Heart right ventricle (tissue), 16 donors: ENCODE data around the gene MRTFA. TPM values are rescaled to one million over a fixed set of nuclear protein-coding genes. Genes with fewer than 3 reads are reported as not detected.
A peak's percentile ranks its signal among the peaks of the same experiment; 100 is the strongest.
"Not testable (repeated sequence)": the region's sequence is repeated elsewhere in the genome, so short reads cannot be mapped to it uniquely, and the experiment has no call there.

ENCODE experiments used
- ATAC-seq, 8 donors: fragments of 200-7000 bp; cut with Tn5 transposase; one replicate each; pipeline ENCODE4 v1.9.1; 2020; ENCODE audit warnings: mild to moderate bottlenecking in 8 of 8, moderate library complexity in 8 of 8, moderate number of reproducible peaks in 1 of 8
- DNase-seq, 2 donors: peaks; one replicate each; pipeline ENCODE4 v3.0.0-alpha.2; 2020
- H3K27ac ChIP-seq, 10 donors: fragments of 200-600 bp; sonication (generic) in 2 of 10; one replicate each; pipeline versions ENCODE4 v1.5.0 to v1.8.0; 2020 to 2022; ENCODE audit warnings: mild to moderate bottlenecking in 3 of 10
- H3K27me3 ChIP-seq, 7 donors: fragments of 200-600 bp; one replicate each; pipeline ENCODE4 v1.8.0; 2021 to 2022; ENCODE audit warnings: mild to moderate bottlenecking in 2 of 7
- H3K36me3 ChIP-seq, 9 donors: fragments of 200-600 bp; sonication (generic) in 1 of 9; one replicate each; pipeline versions ENCODE4 v1.5.0 to v1.8.0; 2020 to 2022; ENCODE audit warnings: mild to moderate bottlenecking in 2 of 9
- H3K4me1 ChIP-seq, 9 donors: fragments of 200-600 bp; sonication (generic) in 1 of 9; one replicate each; pipeline versions ENCODE4 v1.5.0 to v1.8.0; 2020 to 2022; ENCODE audit warnings: mild to moderate bottlenecking in 4 of 9
- H3K4me3 ChIP-seq, 10 donors: fragments of 200-600 bp; sonication (generic) in 2 of 10; one replicate each; pipeline versions ENCODE4 v1.5.0 to v1.8.0; 2020 to 2022; ENCODE audit warnings: mild to moderate bottlenecking in 7 of 10, moderate library complexity in 2 of 10
- H3K9me3 ChIP-seq, 11 donors: fragments of 200-600 bp in 10 of 11; sonication (generic) in 2 of 11; one replicate each; pipeline versions ENCODE4 v1.5.0 to v1.8.0; 2013 to 2022; ENCODE audit warnings: mild to moderate bottlenecking in 2 of 11, control low read depth in 1 of 11, moderate library complexity in 1 of 11
- WGBS, 2 donors: extraction: QIAGEN DNeasy Blood & Tissue Kit; methylation state at CpG; one replicate each; pipeline ENCODE4 v1.1.7; 2013; ENCODE audit warnings: inconsistent platforms in 1 of 2; 5-methylcytosine and 5-hydroxymethylcytosine counted together
- intact Hi-C, 10 donors: fragments of 100-400 bp; cut with DNase I; formaldehyde crosslinking; loops; one replicate each; pipeline versions ENCODE4 v1.11.1 to v1.14.2; 2022
- polyA plus RNA-seq, 2 donors: library from polyadenylated mRNA; stranded (reverse); fragments of 200-250 nt; gene quantifications; one replicate each; pipeline ENCODE4 v1.2.3, GENCODE V29; 2013
- total RNA-seq, 10 donors: library from RNA; stranded (reverse); fragmentation: NEBNext Ultra II Directional in 3 of 10; extraction: Animal tissue kit (Norgen Biotek cat#: 25700) in 3 of 10; gene quantifications; one replicate each; pipeline versions ENCODE4 v1.2.1 to v1.2.4, GENCODE V29; 2021 to 2023
- TF ChIP-seq, protein P1 (sequence below), 9 donors: fragments of 200-600 bp; sonication (generic) in 2 of 9; IDR thresholded peaks; one replicate each; pipeline versions ENCODE4 v1.5.0 to v1.8.0; 2021 to 2022; ENCODE audit warnings: antibody characterized with exemption in 9 of 9, mild to moderate bottlenecking in 5 of 9, moderate library complexity in 1 of 9
- donor health status: Arrhythmogenic right ventricular cardiomyopathy.
- donor health status: ischemic (EF 13 %, LVEDD 7.1; RV severe dilation, severe dysfunction).
- donor health status: healthy with polysubstance abuse.
- donor health status: DM: no; HTN: yes; CAD: no.
- donor health status: DM: no; HTN: no; CAD: no.
- donor health status: ischemic (EF 25% LVEDD 6.9; RV normal size, moderate dysfunction).
- donor health status: ischemic (EF 25% LVEDD 5.7; RV mildly dilated, moderate dysfunction).
- donor health status: healthy.
- donor health status: DM: yes; HTN: yes; CAD: no.
- donor health status: Ischemic cardiomyopathy.
- donor health status: ischemic (EF 35%, LVEDD 5.7; RV mildly dilated, moderate dysfunction).
- donor health status: nonischemic (EF 11% LVEDD 7.7; RV severe dilation, severe dysfunction).
- donor health status: DM: yes; HTN: yes; CAD: no.
- donor health status: PGD.
- donor health status: ischemic (EF 29% LVEDD 5.4; RV normal size, mild dysfunction).
- donor health status: nonischemic (EF 23%, LVEDD 6.1; RV moderate dilation, normal function).

Gene MRTFA
- total and polyA plus RNA-seq, 12 donors = 13.2 to 30.9 (median 18.9) TPM

DNA sequence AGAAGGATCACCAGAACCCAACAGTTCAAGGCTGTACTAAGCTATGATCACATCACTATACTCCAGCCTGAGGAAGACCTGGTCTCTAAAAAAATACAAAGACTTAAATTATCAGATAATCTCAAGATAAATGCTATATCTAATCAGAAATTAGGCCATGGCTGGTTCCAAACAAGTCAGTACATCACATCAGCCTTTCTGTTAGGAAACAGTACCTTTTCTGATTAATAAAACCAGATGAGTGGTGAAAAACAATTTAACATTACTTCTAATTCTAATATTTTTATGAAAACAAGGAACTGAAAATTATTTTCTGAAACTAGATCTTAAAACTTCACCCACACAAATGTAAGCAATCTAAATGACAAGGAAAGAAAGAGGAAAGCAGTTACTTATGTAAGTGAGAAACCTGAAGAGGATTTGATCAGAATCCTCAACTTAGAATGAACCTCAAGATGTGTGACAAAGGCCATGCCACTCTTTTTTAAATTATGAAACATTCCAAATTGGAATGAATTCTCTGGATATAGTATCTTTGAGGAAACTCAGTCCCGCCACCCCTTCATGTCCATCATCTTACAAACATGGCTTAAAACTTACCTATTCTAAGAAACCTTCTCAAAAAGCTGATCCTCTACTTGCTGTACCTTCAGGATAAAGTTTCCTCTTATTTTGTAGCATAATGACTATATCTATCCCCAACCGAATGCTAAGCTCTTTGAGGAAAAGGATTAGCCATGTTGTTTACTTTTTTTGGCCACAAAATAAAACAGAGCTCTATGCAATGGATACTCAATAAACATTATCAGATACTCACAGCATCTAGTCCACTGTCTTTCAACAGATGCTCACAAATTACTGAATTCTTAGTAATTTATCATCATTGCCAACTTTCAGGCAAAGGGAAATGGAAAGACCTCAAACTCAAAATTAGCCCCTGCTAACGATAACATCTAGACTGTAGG, 132.0 kb downstream of the MRTFA start:
- Histone ChIP-seq H3K27ac (peak overlapping the region in 3 of 10 donors; percentile 13 to 49 (median 36)), H3K4me3 (no peak overlapping the region), H3K36me3 (no peaks in the 10 kb centered on the region), H3K27me3 (no peaks in the 10 kb centered on the region), H3K4me1 (peaks cover 15 to 59% (median 38%) of the 10 kb centered on the region in 9 donors), H3K9me3 (no peaks in the 10 kb centered on the region)
- intact Hi-C loops = no loop called here
- TF ChIP-seq, protein P1, sequence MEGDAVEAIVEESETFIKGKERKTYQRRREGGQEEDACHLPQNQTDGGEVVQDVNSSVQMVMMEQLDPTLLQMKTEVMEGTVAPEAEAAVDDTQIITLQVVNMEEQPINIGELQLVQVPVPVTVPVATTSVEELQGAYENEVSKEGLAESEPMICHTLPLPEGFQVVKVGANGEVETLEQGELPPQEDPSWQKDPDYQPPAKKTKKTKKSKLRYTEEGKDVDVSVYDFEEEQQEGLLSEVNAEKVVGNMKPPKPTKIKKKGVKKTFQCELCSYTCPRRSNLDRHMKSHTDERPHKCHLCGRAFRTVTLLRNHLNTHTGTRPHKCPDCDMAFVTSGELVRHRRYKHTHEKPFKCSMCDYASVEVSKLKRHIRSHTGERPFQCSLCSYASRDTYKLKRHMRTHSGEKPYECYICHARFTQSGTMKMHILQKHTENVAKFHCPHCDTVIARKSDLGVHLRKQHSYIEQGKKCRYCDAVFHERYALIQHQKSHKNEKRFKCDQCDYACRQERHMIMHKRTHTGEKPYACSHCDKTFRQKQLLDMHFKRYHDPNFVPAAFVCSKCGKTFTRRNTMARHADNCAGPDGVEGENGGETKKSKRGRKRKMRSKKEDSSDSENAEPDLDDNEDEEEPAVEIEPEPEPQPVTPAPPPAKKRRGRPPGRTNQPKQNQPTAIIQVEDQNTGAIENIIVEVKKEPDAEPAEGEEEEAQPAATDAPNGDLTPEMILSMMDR (IDR thresholded peaks at IDR 0.05) = no peak
- 56 to 58% methylated on average over 3 of the region's 3 CpGs for WGBS, 2 donors
- ATAC-seq (no peak), DNase-seq (no peak)

DNA sequence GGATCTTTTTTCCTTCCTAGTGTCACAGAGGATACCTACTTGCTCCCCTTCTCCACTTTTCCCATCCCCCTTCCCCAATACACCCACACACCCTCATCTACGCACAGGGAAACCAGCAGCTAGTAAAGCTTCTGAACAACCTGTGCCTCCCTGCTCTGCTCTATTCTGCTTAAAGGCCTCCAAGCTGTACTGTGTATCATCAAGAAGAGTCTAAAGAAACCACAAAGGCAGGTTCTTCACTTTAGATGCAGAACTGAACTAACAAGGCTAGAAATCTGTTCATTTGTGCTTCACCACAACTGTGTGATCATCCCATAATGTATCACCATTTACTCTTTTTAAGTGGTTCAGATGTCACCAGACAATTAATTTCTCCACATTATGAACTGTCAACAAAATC, 133.6 kb downstream of the MRTFA start:
- Histone ChIP-seq H3K27me3 (no peaks in the 10 kb centered on the region), H3K4me1 (peaks cover 6 to 59% (median 37%) of the 10 kb centered on the region in 9 donors), H3K9me3 (no peaks in the 10 kb centered on the region), H3K4me3 (no peak overlapping the region), H3K27ac (no peak overlapping the region), H3K36me3 (no peaks in the 10 kb centered on the region)
- ATAC-seq = no peak
- TF ChIP-seq, protein P1 (IDR thresholded peaks at IDR 0.05) = no peak
- WGBS, 2 donors = 96 to 97% methylated on average over 1 of the region's 1 CpG
- intact Hi-C loops = no loop called here
- no peak for DNase-seq

DNA sequence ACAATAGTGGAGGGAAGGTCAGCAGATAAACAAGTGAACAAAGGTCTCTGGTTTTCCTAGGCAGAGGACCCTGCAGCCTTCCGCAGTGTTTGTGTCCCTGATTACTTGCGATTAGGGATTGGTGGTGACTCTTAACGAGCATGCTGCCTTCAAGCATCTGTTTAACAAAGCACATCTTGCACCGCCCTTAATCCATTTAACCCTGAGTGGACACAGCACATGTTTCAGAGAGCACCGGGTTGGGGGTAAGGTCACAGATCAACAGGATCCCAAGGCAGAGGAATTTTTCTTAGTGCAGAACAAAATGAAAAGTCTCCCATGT, 136.1 kb downstream of the MRTFA start:
- DNase-seq, H3K27me3 ChIP-seq, intact Hi-C loops, H3K27ac ChIP-seq, H3K4me3 ChIP-seq, H3K9me3 ChIP-seq, ATAC-seq, H3K36me3 ChIP-seq: not testable (repeated sequence)
- peaks cover 6 to 46% (median 32%) of the 10 kb centered on the region in 9 donors for H3K4me1 ChIP-seq
- 55 to 73% methylated on average over 4 of the region's 5 CpGs for WGBS, 2 donors

DNA sequence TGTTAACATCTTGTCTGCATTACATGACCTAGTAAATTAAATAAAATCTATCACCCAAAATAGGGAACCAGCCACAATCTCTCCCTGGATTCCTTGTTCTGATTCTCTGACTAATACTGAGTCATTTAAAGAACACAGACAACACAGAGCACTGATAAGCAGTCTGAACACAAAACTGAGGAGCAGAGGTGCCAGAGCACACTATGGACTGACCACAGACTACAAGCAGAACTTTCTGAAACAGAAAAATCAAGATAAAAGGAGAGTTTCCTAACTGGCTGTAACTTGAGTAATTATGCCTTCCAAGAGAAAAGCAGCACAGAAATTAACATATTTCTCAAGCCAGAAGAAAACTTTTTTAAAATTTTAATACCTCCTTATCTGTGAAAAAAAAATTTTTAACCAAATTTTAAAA, 137.3 kb downstream of the MRTFA start:
- peak; percentile 51 to 98 (median 92) for ATAC-seq
- H3K27me3 ChIP-seq = no peaks in the 10 kb centered on the region
- no peak for DNase-seq
- H3K27ac ChIP-seq = peak overlapping the region in 9 of 10 donors; percentile 6 to 75 (median 22)
- no peak overlapping the region for H3K4me3 ChIP-seq
- no peaks in the 10 kb centered on the region for H3K9me3 ChIP-seq
- peaks cover 6 to 47% (median 32%) of the 10 kb centered on the region in 9 donors for H3K4me1 ChIP-seq
- H3K36me3 ChIP-seq = peaks cover 0 to 5% (median 0%) of the 10 kb centered on the region in 9 donors
- intact Hi-C loops = no loop called here
- TF ChIP-seq, protein P1 (IDR thresholded peaks at IDR 0.05) = no peak
